SU-DHL-6 (cell line): Measurements from ENCODE around the gene TICRR.
A peak's percentile ranks its signal among the peaks of the same experiment; 100 is the strongest.

ENCODE experiments used
- H2AFZ ChIP-seq: fragments of 200-600 bp; sonication (generic); 2 replicates; pipeline ENCODE4 v1.6.1; 2014; ENCODE audit warnings: low read depth, mild to moderate bottlenecking, moderate library complexity, mixed read lengths, antibody characterized with exemption, low read length; ENCODE audit not compliant: severe bottlenecking
- H3F3A ChIP-seq: fragments of 200-600 bp; shearing (Covaris generic); 2 replicates; pipeline ENCODE4 v1.6.0; 2016; ENCODE audit warnings: antibody characterized with exemption, mild to moderate bottlenecking; ENCODE audit not compliant: insufficient read depth
- H3K27ac ChIP-seq: fragments of 200-600 bp; sonication (generic); 2 replicates; pipeline ENCODE4 v1.5.1; 2016; ENCODE audit warnings: low read depth, mild to moderate bottlenecking, low read length, moderate library complexity, mixed read lengths
- H3K27me3 ChIP-seq: fragments of 200-600 bp; sonication (generic), shearing (Covaris generic); 2 replicates; pipeline ENCODE4 v1.6.0; 2014; ENCODE audit warnings: mild to moderate bottlenecking, low read length
- H3K36me3 ChIP-seq: fragments of 200-600 bp; sonication (generic); 2 replicates; pipeline ENCODE4 v1.6.1; 2014; ENCODE audit warnings: mild to moderate bottlenecking, low read length, mixed read lengths
- H3K4me2 ChIP-seq: fragments of 300-600, 200-600 bp; shearing (Covaris generic), sonication (generic); 2 replicates; pipeline ENCODE4 v1.6.0; 2014; ENCODE audit warnings: low read length, low read depth, mild to moderate bottlenecking; ENCODE audit not compliant: poor library complexity, severe bottlenecking
- H3K4me3 ChIP-seq: fragments of 200-600 bp; sonication (generic); 2 replicates; pipeline ENCODE4 v1.5.1; 2014; ENCODE audit warnings: antibody characterized with exemption, low read length, mild to moderate bottlenecking, mixed read lengths; ENCODE audit not compliant: insufficient read depth, poor library complexity, severe bottlenecking
- H3K79me2 ChIP-seq: fragments of 200-600 bp; sonication (generic); 2 replicates; pipeline ENCODE4 v1.6.1; 2014; ENCODE audit warnings: mild to moderate bottlenecking, low read length, moderate library complexity; ENCODE audit not compliant: insufficient read depth
- H3K9ac ChIP-seq: fragments of 200-600 bp; sonication (generic); 2 replicates; pipeline ENCODE4 v1.7.0; 2014; ENCODE audit warnings: mild to moderate bottlenecking, low read length
- H3K9me2 ChIP-seq: fragments of 200-600 bp; sonication (generic); replicated peaks from 2 replicates; pipeline ENCODE4 v1.6.1; 2014; ENCODE audit warnings: low read length; ENCODE audit not compliant: insufficient read depth
- H3K9me3 ChIP-seq: fragments of 200-600 bp; sonication (generic); 2 replicates; pipeline ENCODE4 v1.6.1; 2014; ENCODE audit warnings: low read length, mixed read lengths; ENCODE audit not compliant: insufficient read depth
- H4K20me1 ChIP-seq: fragments of 200-600 bp; sonication (generic); 2 replicates; pipeline ENCODE4 v1.6.1; 2014; ENCODE audit warnings: low read depth, mild to moderate bottlenecking, antibody characterized with exemption, low read length, moderate library complexity, mixed read lengths
- EZH2phosphoT487 ChIP-seq: fragments of 200-600 bp; sonication (generic), shearing (Covaris generic); conservative IDR thresholded peaks from 2 replicates; pipeline ENCODE4 v1.6.1; 2018; ENCODE audit warnings: mild to moderate bottlenecking, antibody characterized with exemption, low read length, moderate library complexity, mixed read lengths
- TF ChIP-seq, protein P1 (sequence below): fragments of 200-600 bp; sonication (generic); IDR thresholded peaks from one replicate; pipeline ENCODE4 v1.5.1; 2017; ENCODE audit warnings: antibody characterized with exemption, mild to moderate bottlenecking, low read length, moderate library complexity; ENCODE audit not compliant: insufficient read depth, poor library complexity, severe bottlenecking

The TICRR gene

DNA sequence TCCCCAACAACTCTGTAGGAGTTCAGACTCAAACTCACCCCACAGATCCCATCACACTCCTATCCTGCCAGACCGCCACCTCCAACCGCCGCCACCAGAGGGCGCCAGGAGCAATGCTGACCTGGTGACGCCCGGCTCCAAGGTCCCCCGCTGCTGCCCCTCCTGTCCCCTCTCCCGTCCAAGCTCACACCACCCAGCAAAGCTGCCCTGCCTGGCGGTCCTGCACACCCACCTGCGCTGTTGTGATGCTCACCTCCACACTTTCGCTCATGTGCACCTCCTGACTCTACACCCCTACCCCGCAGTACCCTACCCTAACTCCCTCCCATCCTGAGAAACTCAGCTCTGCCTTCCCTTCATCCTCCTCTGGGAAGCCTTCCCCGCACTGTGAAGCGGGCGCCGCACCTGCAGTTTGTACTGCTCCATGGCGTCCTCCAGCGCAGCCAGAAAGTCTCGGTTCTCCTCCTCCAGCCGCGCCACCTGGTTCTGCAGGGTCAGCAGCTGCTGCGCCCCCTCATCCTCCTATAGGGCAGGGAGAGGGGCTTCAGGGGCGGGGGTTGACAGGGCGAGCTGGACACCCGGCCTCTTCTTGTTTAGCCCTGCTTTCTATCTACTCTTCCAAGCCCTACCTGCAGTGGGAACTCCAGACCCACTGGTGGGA lies 72.1 kb downstream of the TICRR start:
- no peaks in the 10 kb centered on the region for H3K27me3 ChIP-seq
- H3K36me3 ChIP-seq, result no peaks in the 10 kb centered on the region
- no peak overlapping the region for H3K27ac ChIP-seq
- no peak overlapping the region for H2AFZ ChIP-seq
- no peak overlapping the region for H3K9ac ChIP-seq
- H3K9me2 ChIP-seq, result no peaks in the 10 kb centered on the region
- no peak overlapping the region for H3K4me3 ChIP-seq
- no peaks in the 10 kb centered on the region for H3K9me3 ChIP-seq
- no peaks in the 10 kb centered on the region for H3F3A ChIP-seq
- H3K79me2 ChIP-seq, result no peaks in the 10 kb centered on the region
- H4K20me1 ChIP-seq, result no peaks in the 10 kb centered on the region
- no peak for TF ChIP-seq EZH2phosphoT487
- TF ChIP-seq, protein P1, sequence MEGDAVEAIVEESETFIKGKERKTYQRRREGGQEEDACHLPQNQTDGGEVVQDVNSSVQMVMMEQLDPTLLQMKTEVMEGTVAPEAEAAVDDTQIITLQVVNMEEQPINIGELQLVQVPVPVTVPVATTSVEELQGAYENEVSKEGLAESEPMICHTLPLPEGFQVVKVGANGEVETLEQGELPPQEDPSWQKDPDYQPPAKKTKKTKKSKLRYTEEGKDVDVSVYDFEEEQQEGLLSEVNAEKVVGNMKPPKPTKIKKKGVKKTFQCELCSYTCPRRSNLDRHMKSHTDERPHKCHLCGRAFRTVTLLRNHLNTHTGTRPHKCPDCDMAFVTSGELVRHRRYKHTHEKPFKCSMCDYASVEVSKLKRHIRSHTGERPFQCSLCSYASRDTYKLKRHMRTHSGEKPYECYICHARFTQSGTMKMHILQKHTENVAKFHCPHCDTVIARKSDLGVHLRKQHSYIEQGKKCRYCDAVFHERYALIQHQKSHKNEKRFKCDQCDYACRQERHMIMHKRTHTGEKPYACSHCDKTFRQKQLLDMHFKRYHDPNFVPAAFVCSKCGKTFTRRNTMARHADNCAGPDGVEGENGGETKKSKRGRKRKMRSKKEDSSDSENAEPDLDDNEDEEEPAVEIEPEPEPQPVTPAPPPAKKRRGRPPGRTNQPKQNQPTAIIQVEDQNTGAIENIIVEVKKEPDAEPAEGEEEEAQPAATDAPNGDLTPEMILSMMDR, result peak; percentile 84
- H3K4me2 ChIP-seq, result no peak overlapping the region

DNA sequence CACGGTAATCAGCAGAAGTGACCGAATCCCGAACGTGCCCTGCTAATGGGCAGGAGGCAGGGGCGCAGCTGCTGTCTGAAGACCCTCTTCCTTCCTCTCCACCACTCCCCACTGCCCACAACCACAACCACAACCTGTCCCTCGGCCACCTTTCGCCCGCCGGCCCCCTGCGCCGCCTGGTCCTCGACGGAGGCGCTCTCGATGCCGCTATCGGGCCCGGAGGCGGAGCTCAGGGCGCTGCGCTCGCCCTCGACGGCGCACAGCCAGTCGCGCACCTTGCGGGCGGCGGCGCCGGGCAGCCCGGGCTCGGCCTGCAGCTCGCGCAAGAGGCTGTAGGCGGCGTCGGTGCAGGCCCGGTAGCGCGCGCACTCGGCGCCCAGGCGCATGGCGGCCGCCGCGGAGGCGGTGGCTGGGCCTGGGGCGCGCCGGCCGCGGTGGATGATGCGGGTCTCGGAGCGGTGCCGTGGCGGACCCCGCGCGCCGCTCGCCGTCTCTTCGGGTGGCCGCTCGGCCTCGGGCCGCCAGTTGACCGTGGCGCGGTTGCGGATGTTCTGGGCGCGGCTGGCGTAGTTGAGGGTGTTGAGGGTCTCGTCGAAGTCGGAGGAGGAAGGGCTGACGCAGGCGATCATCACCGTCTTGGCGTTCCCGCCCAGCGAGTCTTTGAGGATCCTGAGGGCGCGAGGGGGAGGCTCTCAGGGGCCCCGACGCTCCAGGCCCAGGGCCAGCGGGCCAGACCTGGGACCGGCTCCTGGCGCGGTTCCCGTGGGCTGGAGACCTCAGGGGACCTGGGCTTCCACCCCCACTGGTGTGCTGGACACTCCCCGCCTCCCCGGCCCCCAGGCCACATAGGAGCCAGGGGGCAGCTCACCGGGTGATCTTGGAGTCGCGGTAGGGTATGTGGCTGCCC lies 73.1 kb downstream of the TICRR start:
- Histone ChIP-seq H3K36me3 (no peaks in the 10 kb centered on the region), H3K4me2 (no peak overlapping the region)

DNA sequence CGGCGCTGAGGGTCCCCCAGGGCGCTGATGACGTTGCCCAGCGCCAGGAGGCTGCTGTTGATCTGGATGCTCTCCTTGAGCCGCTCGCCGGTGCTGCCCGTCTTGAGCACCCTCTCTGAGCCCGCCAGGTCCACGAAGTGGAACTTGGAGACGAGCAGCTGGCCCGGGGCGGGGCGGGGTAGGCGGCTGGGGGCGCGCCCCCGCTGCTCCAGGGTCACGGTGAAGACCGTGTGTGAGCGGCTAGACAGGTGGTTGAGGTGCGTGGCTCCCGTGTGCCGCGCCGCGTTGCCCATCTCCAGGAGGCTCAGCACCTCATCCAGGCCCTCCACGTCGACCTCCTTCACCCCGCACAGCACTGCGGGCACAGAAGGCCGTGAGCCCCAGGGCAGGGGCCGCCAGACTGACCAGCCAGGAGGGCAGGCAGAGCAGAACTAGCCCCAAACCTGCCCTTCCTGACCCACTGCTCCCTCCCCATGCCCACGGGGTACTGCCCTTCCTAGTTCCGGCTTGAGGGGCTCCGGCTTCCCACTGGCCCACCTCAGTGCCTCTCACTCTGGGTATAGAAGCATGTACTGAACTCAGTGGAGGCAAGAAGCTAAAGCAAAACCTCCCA lies 73.8 kb downstream of the TICRR start:
- no peak overlapping the region for H3K4me3 ChIP-seq
- no peaks in the 10 kb centered on the region for H3K36me3 ChIP-seq
- H4K20me1 ChIP-seq, result no peaks in the 10 kb centered on the region
- H3K9me3 ChIP-seq, result no peaks in the 10 kb centered on the region
- H2AFZ ChIP-seq, result no peak overlapping the region
- no peaks in the 10 kb centered on the region for H3K79me2 ChIP-seq
- no peak overlapping the region for H3K4me2 ChIP-seq
- H3F3A ChIP-seq, result no peaks in the 10 kb centered on the region
- H3K27ac ChIP-seq, result no peak overlapping the region
- H3K9me2 ChIP-seq, result no peaks in the 10 kb centered on the region
- TF ChIP-seq, protein P1, result no peak
- TF ChIP-seq EZH2phosphoT487, result no peak
- H3K9ac ChIP-seq, result no peak overlapping the region
- no peaks in the 10 kb centered on the region for H3K27me3 ChIP-seq

More for the DNA sequence above, 73.1 kb downstream of the TICRR start:
- Histone ChIP-seq H3K9me2 (no peaks in the 10 kb centered on the region), H3K9ac (no peak overlapping the region), H3K4me3 (no peak overlapping the region), H3K79me2 (no peaks in the 10 kb centered on the region), H4K20me1 (no peaks in the 10 kb centered on the region), H2AFZ (no peak overlapping the region), H3K27me3 (no peaks in the 10 kb centered on the region), H3K9me3 (no peaks in the 10 kb centered on the region), H3F3A (no peaks in the 10 kb centered on the region), H3K27ac (no peak overlapping the region)
- TF ChIP-seq, protein P1, result no peak
- TF ChIP-seq EZH2phosphoT487, result no peak
